Measurements from ENCODE around the gene TNFAIP8L1.
"Not testable (repeated sequence)": the region's sequence is repeated elsewhere in the genome, so short reads cannot be mapped to it uniquely, and the experiment has no call there.

The TNFAIP8L1 gene

DNA sequence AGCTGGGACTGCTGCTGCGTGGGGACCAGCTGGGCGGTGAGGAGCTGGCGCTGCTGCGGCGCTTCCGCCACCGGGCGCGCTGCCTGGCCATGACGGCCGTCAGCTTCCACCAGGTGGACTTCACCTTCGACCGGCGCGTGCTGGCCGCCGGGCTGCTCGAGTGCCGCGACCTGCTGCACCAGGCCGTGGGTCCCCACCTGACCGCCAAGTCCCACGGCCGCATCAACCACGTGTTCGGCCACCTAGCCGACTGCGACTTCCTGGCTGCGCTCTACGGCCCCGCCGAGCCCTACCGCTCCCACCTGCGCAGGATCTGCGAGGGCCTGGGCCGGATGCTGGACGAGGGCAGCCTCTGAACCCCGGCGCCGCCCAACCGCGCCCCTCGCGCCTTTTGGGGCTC, 12.8 kb downstream of the TNFAIP8L1 start:
- FAIRE-seq = no peak

- FAIRE-seq = no peak
These were observed 14.6 kb downstream of the TNFAIP8L1 start for GRCh38 chr19:4653793-4654436.

GRCh38 chr19:4654437-4655361, 15.4 kb downstream of the TNFAIP8L1 start:
- no peak for FAIRE-seq

DNA sequence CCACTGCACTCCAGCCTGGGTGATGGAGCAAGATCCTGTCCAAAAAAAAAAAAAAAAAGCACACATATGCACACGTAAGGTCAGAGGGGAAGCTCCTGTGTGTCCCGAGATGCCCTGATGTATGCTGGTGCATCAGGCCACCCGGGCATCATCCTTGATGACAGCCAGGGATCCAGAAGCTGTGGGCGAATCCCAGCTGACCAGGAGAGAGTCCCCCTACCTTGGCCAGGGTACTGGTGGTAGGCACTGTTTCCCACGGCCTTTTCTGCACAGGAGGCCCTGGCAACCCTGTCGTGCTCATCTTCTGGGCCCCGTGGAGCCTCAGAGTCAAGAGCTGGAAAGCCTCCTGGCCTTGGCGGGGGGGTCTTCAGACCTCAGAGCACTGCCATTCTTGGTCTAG, 16.8 kb downstream of the TNFAIP8L1 start:
- no peak for FAIRE-seq

DNA sequence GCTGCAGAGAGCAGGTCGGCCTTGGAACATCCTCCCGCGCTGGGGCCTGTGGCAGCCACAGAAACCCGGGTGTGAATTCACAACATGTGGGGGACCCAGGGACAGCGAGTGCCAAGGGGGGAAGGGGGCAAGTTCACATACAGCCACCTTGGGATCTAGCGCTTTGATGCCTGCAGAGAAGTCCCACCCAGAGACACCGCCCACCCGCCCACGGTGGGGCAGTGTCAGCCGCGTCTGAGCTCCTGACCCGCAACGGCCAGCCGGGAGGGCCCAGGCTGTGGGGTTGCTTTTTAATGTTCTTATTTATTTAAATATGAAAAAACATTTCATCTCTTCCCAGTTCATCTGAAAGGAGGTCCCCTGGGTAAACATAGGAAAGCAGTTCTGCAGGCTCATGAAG, 17.9 kb downstream of the TNFAIP8L1 start:
- FAIRE-seq = no peak

- FAIRE-seq = no peak
These were observed 18.5 kb downstream of the TNFAIP8L1 start for GRCh38 chr19:4657835-4658234.

DNA sequence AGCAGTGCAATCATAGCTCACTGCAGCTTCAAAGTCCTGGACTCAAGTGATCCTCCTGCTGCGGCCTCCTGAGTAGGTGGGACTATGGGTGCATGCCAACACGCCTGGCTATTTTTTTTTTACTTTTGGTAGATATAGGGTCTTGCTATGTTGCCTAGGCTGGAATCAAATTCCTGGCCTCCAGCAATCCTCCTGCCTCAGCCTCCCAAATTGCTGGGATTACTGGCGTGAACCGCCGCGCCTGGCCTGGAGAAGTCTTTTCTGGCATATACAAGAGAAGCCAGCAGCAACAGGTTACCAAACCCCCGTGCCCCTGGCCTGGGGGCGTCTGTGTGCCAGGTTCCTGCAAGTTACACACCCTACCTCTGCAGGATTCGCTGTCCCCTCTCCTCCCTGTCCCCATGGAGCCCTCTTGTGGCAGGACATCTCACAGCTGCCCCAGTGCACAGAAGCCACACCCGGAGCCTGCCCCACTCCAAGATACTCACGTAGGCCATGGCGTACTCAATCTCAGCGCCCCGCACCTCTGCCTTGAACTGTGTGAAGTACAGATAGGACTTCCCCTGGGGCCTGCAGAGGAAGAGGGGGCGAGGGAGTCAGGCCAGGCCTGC, 21.0 kb downstream of the TNFAIP8L1 start:
- FAIRE-seq = no peak

- FAIRE-seq = no peak
These were observed 21.7 kb downstream of the TNFAIP8L1 start for GRCh38 chr19:4660993-4661392.

DNA sequence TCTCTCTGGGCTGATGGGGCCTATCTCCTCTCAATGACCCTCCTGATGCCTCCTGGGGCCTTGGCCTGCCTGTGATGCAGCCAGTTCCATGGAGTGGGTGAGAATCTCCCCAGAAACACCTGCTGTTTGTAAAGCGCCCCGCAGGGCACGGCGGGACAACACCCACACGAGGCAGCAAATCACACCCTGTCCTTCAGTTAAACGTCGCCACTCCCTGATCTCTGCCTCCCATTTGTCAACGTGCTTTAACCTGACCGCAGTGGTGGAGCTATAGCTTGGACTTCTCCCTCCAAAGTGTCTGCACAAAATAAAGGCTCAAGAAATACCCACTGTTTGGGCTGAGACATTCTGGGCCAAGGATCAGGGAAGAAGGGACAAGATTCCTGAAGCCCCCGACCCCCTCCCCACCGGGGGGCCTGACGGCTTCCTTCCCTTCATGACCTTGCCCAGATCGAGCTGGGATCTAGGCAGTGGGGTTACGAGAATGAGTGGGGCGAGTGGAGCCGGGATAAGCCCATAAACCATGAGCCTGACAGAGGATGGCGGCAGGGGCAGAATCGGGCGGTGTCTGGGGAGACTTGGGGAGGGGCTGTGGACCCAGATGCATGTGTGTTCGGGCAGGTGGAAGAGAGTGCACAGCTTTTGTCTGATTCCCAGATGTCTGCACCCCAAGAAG, 22.8 kb downstream of the TNFAIP8L1 start:
- no peak for FAIRE-seq

- no peak for FAIRE-seq
These were observed 23.5 kb downstream of the TNFAIP8L1 start for GRCh38 chr19:4662812-4663211.

- FAIRE-seq = no peak
These were observed 25.3 kb downstream of the TNFAIP8L1 start for GRCh38 chr19:4664642-4665041.

GRCh38 chr19:4669723-4670480, 30.6 kb downstream of the TNFAIP8L1 start, which contains the start of gene MYDGF:
Gene MYDGF (minus strand): TSS chr19:4670342. CDS start chr19:4670334, 8 bp downstream.
- no peak for FAIRE-seq

GRCh38 chr19:4671185-4671851, 32.0 kb downstream of the TNFAIP8L1 start:
- no peak for FAIRE-seq

GRCh38 chr19:4673216-4673615, 33.9 kb downstream of the TNFAIP8L1 start:
- no peak for FAIRE-seq

GRCh38 chr19:4673726-4674125, 34.4 kb downstream of the TNFAIP8L1 start:
- FAIRE-seq = no peak

DNA sequence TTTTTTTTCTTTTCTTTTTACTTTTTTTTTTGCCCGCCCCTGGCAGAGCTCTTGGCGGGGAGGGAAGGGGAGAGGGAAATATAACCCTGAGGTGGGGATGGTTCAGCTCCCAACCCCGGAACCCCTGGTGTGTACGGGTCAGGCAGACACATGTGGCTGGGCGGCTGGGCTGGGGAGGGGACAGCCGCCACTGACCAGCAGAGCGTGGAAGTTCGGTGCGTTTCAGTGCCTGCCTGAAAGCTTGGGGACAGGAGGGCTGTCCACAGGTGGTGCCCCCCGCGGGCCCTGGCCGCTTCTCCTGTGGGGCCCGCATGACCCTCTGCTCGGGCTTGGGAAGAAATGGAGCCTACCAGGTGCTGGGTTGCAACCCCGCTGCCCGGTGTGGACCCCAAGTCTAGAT, 36.0 kb downstream of the TNFAIP8L1 start:
- FAIRE-seq = no peak

GRCh38 chr19:4676955-4677731, 37.8 kb downstream of the TNFAIP8L1 start:
- no peak for FAIRE-seq

DNA sequence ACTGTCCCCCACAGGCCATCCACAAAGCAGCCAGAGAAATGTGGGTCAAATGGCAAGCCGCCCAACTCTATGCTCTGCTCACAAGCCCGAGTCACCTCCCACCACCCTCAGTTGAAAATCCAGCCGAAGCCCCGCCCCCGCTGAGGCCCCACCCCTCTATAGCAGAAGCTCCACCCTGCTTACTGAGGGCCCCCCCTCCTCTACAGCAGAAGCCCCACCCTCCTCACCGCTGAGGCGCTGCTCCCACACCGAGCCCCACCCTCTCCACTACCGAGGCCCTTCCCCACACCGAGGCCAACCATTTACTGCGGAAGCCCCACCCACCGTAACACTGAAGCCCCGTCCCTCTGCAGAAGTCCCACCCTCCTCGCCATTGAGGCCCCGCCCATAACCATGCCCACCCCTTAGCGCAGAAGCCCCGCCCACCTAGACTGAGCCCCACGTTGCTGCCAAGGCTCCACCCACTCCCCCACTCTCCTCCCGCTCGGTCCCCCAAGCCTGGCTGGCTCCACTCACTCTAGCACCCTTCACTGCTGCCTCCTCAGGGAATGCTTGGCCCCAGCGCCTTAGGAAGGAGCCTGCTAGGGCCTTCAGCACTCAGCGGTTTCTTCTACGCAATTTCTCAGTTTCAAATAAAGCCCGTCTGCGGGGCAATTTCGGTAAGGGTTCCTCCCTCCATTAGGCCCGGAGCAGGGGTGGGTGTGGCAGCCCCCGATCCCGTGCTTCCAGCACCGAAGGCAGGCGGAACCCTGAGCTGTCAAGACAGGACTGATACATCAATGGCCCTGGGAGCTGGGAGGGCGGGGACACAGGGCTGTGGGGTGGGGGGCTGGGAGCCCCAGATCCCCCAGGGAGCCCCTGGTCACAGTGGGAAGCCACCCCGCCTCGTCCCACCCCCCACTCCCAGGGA, 39.8 kb downstream of the TNFAIP8L1 start:
- FAIRE-seq = no peak

- FAIRE-seq = not testable (repeated sequence)
These were observed 40.7 kb downstream of the TNFAIP8L1 start for GRCh38 chr19:4680021-4680420.
